GM19023 (cell line): ENCODE measurements around the gene PIM3.

ENCODE experiments used
- ATAC-seq: cut with Tn5 transposase; IDR thresholded peaks from one replicate; pipeline ENCODE4 v1.9.1; 2021; ENCODE audit warnings: mild to moderate bottlenecking, moderate library complexity; ENCODE audit not compliant: unreplicated experiment

The PIM3 gene

GRCh38 chr22:49954354-49954753, 6.2 kb upstream of the PIM3 start:
- no peak for ATAC-seq

GRCh38 chr22:49954991-49955580, 5.5 kb upstream of the PIM3 start:
- ATAC-seq: no peak

GRCh38 chr22:49955581-49956417, 4.8 kb upstream of the PIM3 start:
- no peak for ATAC-seq

- ATAC-seq: no peak
Observed at GRCh38 chr22:49956418-49956770, 4.2 kb upstream of the PIM3 start.

GRCh38 chr22:49956914-49957825, 3.4 kb upstream of the PIM3 start:
- ATAC-seq: no peak

- no peak for ATAC-seq
Observed at GRCh38 chr22:49957826-49958365, 2.7 kb upstream of the PIM3 start.

- ATAC-seq: no peak
Observed at GRCh38 chr22:49958366-49958921, 2.1 kb upstream of the PIM3 start.

- no peak for ATAC-seq
Observed at GRCh38 chr22:49958931-49959781, 1.4 kb upstream of the PIM3 start.

GRCh38 chr22:49959782-49960158, 802 bp upstream of the PIM3 start:
- peak; percentile 11 for ATAC-seq

- ATAC-seq: no peak
Observed at GRCh38 chr22:49961005-49961600, 531 bp downstream of the PIM3 start.

- no peak for ATAC-seq
Observed at GRCh38 chr22:49961601-49962011, 1.0 kb downstream of the PIM3 start.

GRCh38 chr22:49962012-49962750, 1.6 kb downstream of the PIM3 start:
- ATAC-seq: no peak

- ATAC-seq: no peak
Observed at GRCh38 chr22:49962751-49963646, 2.4 kb downstream of the PIM3 start.

- ATAC-seq: no peak
Observed at GRCh38 chr22:49963647-49964026, 3.1 kb downstream of the PIM3 start.

GRCh38 chr22:49964136-49965090, 3.8 kb downstream of the PIM3 start:
- ATAC-seq: no peak

- ATAC-seq: no peak
Observed at GRCh38 chr22:49965091-49966040, 4.8 kb downstream of the PIM3 start.
